H1 (cell line): Measurements from ENCODE around the gene IL5. TPM values are rescaled to one million over a fixed set of nuclear protein-coding genes. Genes with fewer than 3 reads are reported as not detected.

Experiments
- CTCF ChIA-PET: fragments of 300-600 bp; sonication (Branson Sonifier 250); formaldehyde crosslinking; loops from one replicate; lab custom pipeline; 2021; ENCODE audit not compliant: partially characterized antibody; lab: Charles Lee
- POLR2A ChIA-PET: fragments of 300-600 bp; sonication (Branson Sonifier 250); formaldehyde crosslinking; loops from one replicate; lab custom pipeline; 2021; ENCODE audit warnings: inconsistent platforms; ENCODE audit not compliant: partially characterized antibody; lab: Charles Lee
- DNase-seq, 2 experiments: peaks; one replicate each; pipeline versions ENCODE4 v3.0.0 to v3.0.0-alpha.2; 2010 to 2022; ENCODE audit warnings: low spot score in 2 of 2, low read depth in 1 of 2, mixed read lengths in 1 of 2
- FAIRE-seq: peaks from 2 replicates; lab custom pipeline; 2011; peaks lifted over from hg19 to GRCh38; lab: Jason Lieb, UNC
- H2AFZ ChIP-seq: 2 replicates; pipeline ENCODE4 v1.8.1; 2012; ENCODE audit warnings: low read length, inconsistent platforms
- H2AK5ac ChIP-seq: 2 replicates; pipeline ENCODE4 v1.6.1; 2013; ENCODE audit warnings: low read depth, low read length
- H2BK120ac ChIP-seq: replicated peaks from 2 replicates; pipeline ENCODE3; 2013; ENCODE audit warnings: low read depth, low read length, inconsistent platforms
- H2BK12ac ChIP-seq: 2 replicates; pipeline ENCODE4 v1.6.1; 2013; ENCODE audit warnings: low read depth, low read length
- H2BK15ac ChIP-seq: 2 replicates; pipeline ENCODE4 v1.6.1; 2013; ENCODE audit warnings: low read length
- H2BK20ac ChIP-seq: 2 replicates; pipeline ENCODE4 v1.6.1; 2013; ENCODE audit warnings: low read length
- H2BK5ac ChIP-seq: 2 replicates; pipeline ENCODE4 v1.6.1; 2013; ENCODE audit warnings: low read depth, low read length
- H3K14ac ChIP-seq: 2 replicates; pipeline ENCODE4 v1.6.1; 2013; ENCODE audit warnings: inconsistent platforms; ENCODE audit not compliant: insufficient read length
- H3K18ac ChIP-seq: 2 replicates; pipeline ENCODE4 v1.6.1; 2013; ENCODE audit warnings: low read length; ENCODE audit errors: extremely low read depth
- H3K23ac ChIP-seq: 2 replicates; pipeline ENCODE4 v1.6.1; 2013; ENCODE audit warnings: inconsistent platforms; ENCODE audit not compliant: insufficient read length
- H3K23me2 ChIP-seq: 2 replicates; pipeline ENCODE4 v1.6.1; 2013; ENCODE audit warnings: low read depth, low read length
- H3K27ac ChIP-seq: 2 replicates; pipeline ENCODE4 v1.6.1; 2011; ENCODE audit warnings: low read depth, low read length, inconsistent platforms
- H3K27me3 ChIP-seq, 4 experiments: replicated peaks in 1 of 4; 1 replicate in 1 of 4; 2 replicates in 3 of 4; pipeline versions ENCODE4 v1.6.1 to v1.8.1; 2011 to 2013; ENCODE audit warnings: low read length in 3 of 4, mild to moderate bottlenecking in 3 of 4, inconsistent platforms in 2 of 4, mixed read lengths in 2 of 4, moderate library complexity in 1 of 4; ENCODE audit not compliant: control insufficient read depth in 3 of 4, insufficient read depth in 3 of 4; ENCODE audit errors: extremely low read depth in 1 of 4
- H3K36me3 ChIP-seq, 4 experiments: 2 replicates each; pipeline versions ENCODE4 v1.6.1 to v1.8.1; 2011 to 2013; ENCODE audit warnings: mild to moderate bottlenecking in 4 of 4, low read length in 3 of 4, moderate library complexity in 2 of 4, control low read depth in 1 of 4, inconsistent platforms in 1 of 4; ENCODE audit not compliant: insufficient read depth in 4 of 4, control insufficient read depth in 2 of 4
- H3K4ac ChIP-seq: replicated peaks from 2 replicates; pipeline ENCODE3; 2013; ENCODE audit warnings: low read length, low read depth, mixed read lengths, inconsistent platforms; ENCODE audit not compliant: insufficient read length
- H3K4me1 ChIP-seq, 4 experiments: replicated peaks in 1 of 4; 1 replicate in 1 of 4; 2 replicates in 3 of 4; pipeline versions ENCODE4 v1.6.1 to v1.8.1; 2011 to 2013; ENCODE audit warnings: low read length in 3 of 4, inconsistent platforms in 2 of 4, mixed read lengths in 1 of 4; ENCODE audit not compliant: insufficient read depth in 4 of 4, control insufficient read depth in 3 of 4
- H3K4me2 ChIP-seq, 2 experiments: 2 replicates each; pipeline versions ENCODE4 v1.6.1 to v1.8.1; 2011 to 2013; ENCODE audit warnings: low read depth in 2 of 2, low read length in 2 of 2, control low read depth in 1 of 2, inconsistent platforms in 1 of 2, mild to moderate bottlenecking in 1 of 2; ENCODE audit not compliant: insufficient read depth in 1 of 2
- H3K4me3 ChIP-seq, 4 experiments: fragments of 200-600, 300-600 bp in 1 of 4; sonication (generic), shearing (Covaris generic), sonication (Bioruptor Twin) in 1 of 4; 2 replicates each; pipeline versions ENCODE4 v1.5.1 to v1.8.1; 2011 to 2016; ENCODE audit warnings: low read length in 4 of 4, low read depth in 3 of 4, control low read depth in 2 of 4, inconsistent platforms in 2 of 4, mild to moderate bottlenecking in 2 of 4, mixed read lengths in 1 of 4, moderate library complexity in 1 of 4; ENCODE audit not compliant: insufficient read depth in 2 of 4; ENCODE audit errors: extremely low read depth in 1 of 4
- H3K56ac ChIP-seq: replicated peaks from 2 replicates; pipeline ENCODE3; 2013; ENCODE audit warnings: low read depth, mild to moderate bottlenecking, mixed read lengths, low read length, inconsistent platforms; ENCODE audit not compliant: insufficient read length
- H3K79me1 ChIP-seq: 2 replicates; pipeline ENCODE4 v1.6.1; 2013; ENCODE audit warnings: low read depth, low read length, control low read depth
- H3K79me2 ChIP-seq, 2 experiments: 2 replicates each; pipeline versions ENCODE4 v1.6.1 to v1.8.1; 2012 to 2013; ENCODE audit warnings: low read length in 2 of 2, mild to moderate bottlenecking in 2 of 2, inconsistent platforms in 1 of 2; ENCODE audit not compliant: insufficient read depth in 2 of 2, control insufficient read depth in 1 of 2
- H3K9ac ChIP-seq, 4 experiments: replicated peaks in 1 of 4; 1 replicate in 1 of 4; 2 replicates in 3 of 4; pipeline versions ENCODE4 v1.6.1 to v1.8.1; 2011 to 2013; ENCODE audit warnings: low read depth in 3 of 4, low read length in 3 of 4, control low read depth in 2 of 4, mild to moderate bottlenecking in 2 of 4, moderate library complexity in 2 of 4, inconsistent platforms in 1 of 4; ENCODE audit errors: extremely low read depth in 1 of 4
- H3K9me3 ChIP-seq, 2 experiments: 2 replicates each; pipeline versions ENCODE4 v1.6.1 to v1.8.1; 2012 to 2013; ENCODE audit warnings: mild to moderate bottlenecking in 2 of 2, moderate library complexity in 2 of 2, control low read depth in 1 of 2, inconsistent platforms in 1 of 2, low read depth in 1 of 2, low read length in 1 of 2, mixed read lengths in 1 of 2; ENCODE audit not compliant: insufficient read depth in 2 of 2
- H4K20me1 ChIP-seq, 2 experiments: replicated peaks in 1 of 2; 2 replicates each; pipeline versions ENCODE3 to v1.8.1; 2011 to 2013; ENCODE audit warnings: inconsistent platforms in 2 of 2, low read length in 2 of 2, mild to moderate bottlenecking in 1 of 2; ENCODE audit not compliant: insufficient read depth in 2 of 2, control insufficient read depth in 1 of 2
- H4K5ac ChIP-seq: 2 replicates; pipeline ENCODE4 v1.6.1; 2013; ENCODE audit warnings: low read length, low read depth, mixed read lengths, inconsistent platforms; ENCODE audit not compliant: insufficient read length
- H4K8ac ChIP-seq: 2 replicates; pipeline ENCODE4 v1.8.0; 2013; ENCODE audit warnings: mild to moderate bottlenecking, moderate library complexity, low read length, inconsistent platforms; ENCODE audit not compliant: insufficient read depth; ENCODE audit errors: extremely low read depth
- H4K91ac ChIP-seq: replicated peaks from 2 replicates; pipeline ENCODE3; 2013; ENCODE audit warnings: low read length, mixed read lengths, inconsistent platforms; ENCODE audit not compliant: insufficient read length
- JUN ChIP-seq: IDR thresholded peaks from 2 replicates; pipeline ENCODE4 v1.6.1; 2011; ENCODE audit warnings: low read depth, mild to moderate bottlenecking, improper control_type of control experiment, low read length
- PHF8 ChIP-seq: fragments of 200-600 bp; sonication (generic); conservative IDR thresholded peaks from 2 replicates; pipeline ENCODE4 v1.7.1; 2012; ENCODE audit warnings: low read depth, mild to moderate bottlenecking, inconsistent platforms, low read length, moderate library complexity
- POU5F1 ChIP-seq: IDR thresholded peaks from 2 replicates; pipeline ENCODE4 v1.6.1; 2011; ENCODE audit warnings: low read depth, mild to moderate bottlenecking, low read length, moderate library complexity
- SRF ChIP-seq: IDR thresholded peaks from 2 replicates; pipeline ENCODE4 v1.6.1; 2011; ENCODE audit warnings: mild to moderate bottlenecking, low read depth, low read length, moderate library complexity
- TEAD4 ChIP-seq: IDR thresholded peaks from 2 replicates; pipeline ENCODE4 v1.6.1; 2012; ENCODE audit warnings: low read depth, low read length, inconsistent platforms, mixed read lengths
- polyA plus RNA-seq, 7 experiments: library from polyadenylated mRNA; depleted of rRNA in 3 of 7; stranded (reverse) in 5 of 7; unstranded in 2 of 7; fragments of >200 nt in 5 of 7; fragments of 200-250 nt in 2 of 7; gene quantifications; 1 replicate in 5 of 7; 2 replicates in 1 of 7; 4 replicates in 1 of 7; pipeline versions ENCODE4 v1.2.1 to v1.2.3, GENCODE V29; 2011 to 2013; ENCODE audit warnings: missing spikeins in 2 of 7, mixed read lengths in 2 of 7
- total RNA-seq: library from RNA; stranded (reverse); fragmentation: NEBNext Ultra II Directional; extraction: Animal tissue kit (Norgen Biotek cat#: 25700); gene quantifications from 2 replicates; pipeline ENCODE4 v1.2.1, GENCODE V29; 2021

The IL5 gene
- total and polyA plus RNA-seq, 2 of the 8 experiments (the other 6 are each of a cell fraction or from before 2014, with no cell fraction given), result not detected

- H2AFZ ChIP-seq, result no peak overlapping the region
- H4K8ac ChIP-seq, result no peak overlapping the region
- peaks cover 0 to 1% of the 10 kb centered on the region in 2 experiments for H4K20me1 ChIP-seq
- ChIA-PET CTCF (interaction anchor here (0.7 to 1.1 kb wide), 2 partner anchors 11 to 60 kb away, joined by 3 to 4 read pairs; no protein-coding TSS in a partner anchor), POLR2A (no interaction called here)
- no peak overlapping the region for H2BK15ac ChIP-seq
- H3K23me2 ChIP-seq, result no peaks in the 10 kb centered on the region
- H3K79me2 ChIP-seq, result no peaks in the 10 kb centered on the region
- no peak overlapping the region for H2BK12ac ChIP-seq
- no peak overlapping the region for H3K27ac ChIP-seq
- H2BK120ac ChIP-seq, result no peak overlapping the region
- DNase-seq (no peak), FAIRE-seq (no peak)
- H4K5ac ChIP-seq, result no peak overlapping the region
- H2BK5ac ChIP-seq, result no peak overlapping the region
- H3K4me3 ChIP-seq, result no peak overlapping the region
- no peak overlapping the region for H3K9ac ChIP-seq
- H2BK20ac ChIP-seq, result no peak overlapping the region
- H4K91ac ChIP-seq, result no peak overlapping the region
- H3K27me3 ChIP-seq, result no peaks in the 10 kb centered on the region
- no peak overlapping the region for H3K4ac ChIP-seq
- no peak overlapping the region for H3K56ac ChIP-seq
- no peak overlapping the region for H3K18ac ChIP-seq
- H3K23ac ChIP-seq, result no peak overlapping the region
- H3K79me1 ChIP-seq, result no peaks in the 10 kb centered on the region
- peaks cover 0 to 33% (median 8%) of the 10 kb centered on the region in 4 experiments; a peak in 5 of 8 replicates for H3K36me3 ChIP-seq
- H3K14ac ChIP-seq, result no peak overlapping the region
- H3K4me2 ChIP-seq, result no peak overlapping the region
- H3K9me3 ChIP-seq, result no peaks in the 10 kb centered on the region
- no peaks in the 10 kb centered on the region for H3K4me1 ChIP-seq
- no peak overlapping the region for H2AK5ac ChIP-seq
- TF ChIP-seq POU5F1 (no peak), JUN (no peak), SRF (no peak), TEAD4 (no peak), PHF8 (no peak)
These were observed 42.7 kb upstream of the IL5 start for GRCh38 chr5:132586063-132586462.
